GM21576 (cell line): ENCODE data around the gene ZFP82.

Source experiments
- ATAC-seq: cut with Tn5 transposase; IDR thresholded peaks from one replicate; pipeline ENCODE4 v1.9.1; 2021; ENCODE audit warnings: mild to moderate bottlenecking, moderate library complexity; ENCODE audit not compliant: unreplicated experiment

The ZFP82 gene

GRCh38 chr19:36373638-36374156, 44.7 kb downstream of the ZFP82 start:
- no peak for ATAC-seq

- no peak for ATAC-seq
Observed at GRCh38 chr19:36371886-36372285, 46.6 kb downstream of the ZFP82 start.

GRCh38 chr19:36363845-36364244, 54.6 kb downstream of the ZFP82 start:
- no peak for ATAC-seq
